ENCODE data around the gene CRYBA2. TPM values are rescaled to one million over a fixed set of nuclear protein-coding genes. Genes with fewer than 3 reads are reported as not detected.
A peak's percentile ranks its signal among the peaks of the same experiment; 100 is the strongest.

Gene CRYBA2
- total and polyA plus RNA-seq, 9 of the 15 experiments (the other 6 are each of a cell fraction or from before 2014, with no cell fraction given): 0.11 to 1.8 (median 0.62) TPM; not detected in 5

- TF ChIP-seq SRSF7 (optimal IDR thresholded peaks at IDR 0.05; ENCODE audit: low read depth, low read length): no peak
- TF ChIP-seq ETV5 (CRISPR knock-in tag; IDR thresholded peaks at IDR 0.05; ENCODE audit: low read depth): 0 out of 2 replicates have a peak, but pooled peaks have one; percentile 20
- TF ChIP-seq ZNF174 (CRISPR knock-in tag; IDR thresholded peaks at IDR 0.05): no peak
- TF ChIP-seq THAP7 (CRISPR knock-in tag; IDR thresholded peaks at IDR 0.05): no peak
- no peak for TF ChIP-seq TRIM25 (IDR thresholded peaks at IDR 0.05; ENCODE audit: borderline replicate concordance)
- no peak for TF ChIP-seq SETDB1 (IDR thresholded peaks at IDR 0.05; ENCODE audit: low read length)
- TF ChIP-seq BRD4 (IDR thresholded peaks at IDR 0.05): no peak
- TF ChIP-seq ZNF766 (CRISPR knock-in tag; conservative IDR thresholded peaks at IDR 0.05): peak; percentile 45; the same call in 1 of the 2 replicates
- TF ChIP-seq CXXC5 (CRISPR knock-in tag; IDR thresholded peaks at IDR 0.05): peak; percentile 41; the same call in 1 of the 2 replicates
- TF ChIP-seq RNF2 (IDR thresholded peaks at IDR 0.05): no peak
- TF ChIP-seq RBM17 (IDR thresholded peaks at IDR 0.05; ENCODE audit: borderline replicate concordance, low read depth, low read length): no peak
- TF ChIP-seq MED1 (CRISPR knock-in tag; IDR thresholded peaks at IDR 0.05; ENCODE audit: borderline replicate concordance): no peak
- TF ChIP-seq E2F3 (CRISPR knock-in tag; IDR thresholded peaks at IDR 0.05): no peak
- no peak for TF ChIP-seq RHOXF2B (CRISPR knock-in tag; conservative IDR thresholded peaks at IDR 0.05)
- no peak for TF ChIP-seq RBM25 (IDR thresholded peaks at IDR 0.05; ENCODE audit: low read depth, low read length, severe bottlenecking)
- TF ChIP-seq ZKSCAN8 (CRISPR knock-in tag; IDR thresholded peaks at IDR 0.05): no peak
- TF ChIP-seq STAG1 (CRISPR knock-in tag; IDR thresholded peaks at IDR 0.05; ENCODE audit: borderline replicate concordance): 0 out of 2 replicates have a peak, but pooled peaks have one; percentile 10
- TF ChIP-seq PHF21A (IDR thresholded peaks at IDR 0.05; ENCODE audit: borderline replicate concordance, low read depth): peak; percentile 32; the same call in 1 of the 2 replicates
- TF ChIP-seq SMC3 (conservative IDR thresholded peaks at IDR 0.05; ENCODE audit: insufficient read depth, low read depth, low read length): no peak
- peak; percentile 50; the same call in 1 of the 2 replicates for TF ChIP-seq LCOR (CRISPR knock-in tag; IDR thresholded peaks at IDR 0.05)
- no peak for TF ChIP-seq USF2 (CRISPR knock-in tag; IDR thresholded peaks at IDR 0.05)
- no peak for TF ChIP-seq HOMEZ (CRISPR knock-in tag; IDR thresholded peaks at IDR 0.05)
- no peak for TF ChIP-seq POLR2A (conservative IDR thresholded peaks at IDR 0.05)
- TF ChIP-seq ZNF584 (CRISPR knock-in tag; IDR thresholded peaks at IDR 0.05; ENCODE audit: low read depth): 0 out of 2 replicates have a peak, but pooled peaks have one; percentile 22
Observed at GRCh38 chr2:218962859-218963492, 30.2 kb downstream of the CRYBA2 start (continued).

Data from K562 (cell line).